Measurements from ENCODE around the gene TEKT5. TPM values are rescaled to one million over a fixed set of nuclear protein-coding genes. Genes with fewer than 3 reads are reported as not detected.
"Not testable (repeated sequence)": the region's sequence is repeated elsewhere in the genome, so short reads cannot be mapped to it uniquely, and the experiment has no call there.

Gene TEKT5
- total RNA-seq, 1 donor from 2014 or later, result 0.07 TPM

GRCh38 chr16:10654592-10655414 is 39.9 kb downstream of the TEKT5 start:
- Histone ChIP-seq H4K20me1 (ENCODE audit: low read depth) (no peaks in the 10 kb centered on the region), H2AFZ (replicated peaks) (no peak overlapping the region), H3K9me3 (ENCODE audit: low read depth) (no peaks in the 10 kb centered on the region), H3K9ac (no peak overlapping the region), H3K79me2 (ENCODE audit: low read depth) (no peaks in the 10 kb centered on the region), H3K4me2 (no peak overlapping the region), H3K36me3 (no peaks in the 10 kb centered on the region), H3F3A (ENCODE audit: low read depth) (no peaks in the 10 kb centered on the region), H3K27ac (no peak overlapping the region), H3K27me3 (no peaks in the 10 kb centered on the region), H3K4me1 (peaks cover 3% of the 10 kb centered on the region), H3K4me3 (no peak overlapping the region)
- no peaks in the 10 kb centered on the region for H3K36me3 Mint-ChIP-seq
- TF ChIP-seq EZH2phosphoT487 (IDR thresholded peaks at IDR 0.05) (no peak), EZH2 (IDR thresholded peaks at IDR 0.05) (no peak), CTCF (IDR thresholded peaks at IDR 0.05) (no peak)
- no peaks in the 10 kb centered on the region for H3K4me1 Mint-ChIP-seq
- peaks cover 5% of the 10 kb centered on the region for H3K27me3 Mint-ChIP-seq (ENCODE audit: insufficient read depth, low read depth)
- H3K9me3 Mint-ChIP-seq, result no peaks in the 10 kb centered on the region
- no peak for DNase-seq (ENCODE audit: low spot score)
- H3K4me3 Mint-ChIP-seq, result no peak overlapping the region
- no peak overlapping the region for H3K27ac Mint-ChIP-seq

GRCh38 chr16:10652730-10653590 is 41.8 kb downstream of the TEKT5 start:
- no peak overlapping the region for H3K27ac ChIP-seq
- H3K4me3 Mint-ChIP-seq, result no peak overlapping the region
- H3K4me2 ChIP-seq, result no peak overlapping the region
- H3K27me3 Mint-ChIP-seq (ENCODE audit: insufficient read depth, low read depth), result peaks cover 3% of the 10 kb centered on the region
- no peaks in the 10 kb centered on the region for H4K20me1 ChIP-seq (ENCODE audit: low read depth)
- no peaks in the 10 kb centered on the region for H3K36me3 ChIP-seq
- H3K27me3 ChIP-seq, result no peaks in the 10 kb centered on the region
- H3K9me3 Mint-ChIP-seq, result no peaks in the 10 kb centered on the region
- H3F3A ChIP-seq (ENCODE audit: low read depth), result no peaks in the 10 kb centered on the region
- no peaks in the 10 kb centered on the region for H3K9me3 ChIP-seq (ENCODE audit: low read depth)
- H3K9ac ChIP-seq, result no peak overlapping the region
- no peaks in the 10 kb centered on the region for H3K4me1 ChIP-seq
- no peaks in the 10 kb centered on the region for H3K4me1 Mint-ChIP-seq
- no peak for DNase-seq (ENCODE audit: low spot score)
- no peak overlapping the region for H2AFZ ChIP-seq (replicated peaks)
- no peaks in the 10 kb centered on the region for H3K36me3 Mint-ChIP-seq
- H3K27ac Mint-ChIP-seq, result no peak overlapping the region
- no peaks in the 10 kb centered on the region for H3K79me2 ChIP-seq (ENCODE audit: low read depth)
- no peak overlapping the region for H3K4me3 ChIP-seq
- no peak for TF ChIP-seq CTCF (IDR thresholded peaks at IDR 0.05)
- no peak for TF ChIP-seq EZH2 (IDR thresholded peaks at IDR 0.05)
- TF ChIP-seq EZH2phosphoT487 (IDR thresholded peaks at IDR 0.05), result no peak

- H3K4me3 Mint-ChIP-seq; H3K4me3 ChIP-seq; H3K79me2 ChIP-seq (ENCODE audit: low read depth); H4K20me1 ChIP-seq (ENCODE audit: low read depth); H3K27me3 ChIP-seq; H3K36me3 Mint-ChIP-seq; H3K27ac ChIP-seq; H3K36me3 ChIP-seq; H3K9me3 ChIP-seq (ENCODE audit: low read depth); H3F3A ChIP-seq (ENCODE audit: low read depth); H2AFZ ChIP-seq (replicated peaks); H3K4me2 ChIP-seq; H3K9ac ChIP-seq; H3K27me3 Mint-ChIP-seq (ENCODE audit: insufficient read depth, low read depth); H3K27ac Mint-ChIP-seq; DNase-seq (ENCODE audit: low spot score); H3K9me3 Mint-ChIP-seq: not testable (repeated sequence)
- peaks cover 15% of the 10 kb centered on the region for H3K4me1 ChIP-seq
- H3K4me1 Mint-ChIP-seq, result peaks cover 12% of the 10 kb centered on the region
Observed at GRCh38 chr16:10649098-10649497, 45.6 kb downstream of the TEKT5 start.
